ENCODE measurements around the gene TRAPPC10.
A peak's percentile ranks its signal among the peaks of the same experiment; 100 is the strongest.
"Not testable (repeated sequence)": the region's sequence is repeated elsewhere in the genome, so short reads cannot be mapped to it uniquely, and the experiment has no call there.

The TRAPPC10 gene

GRCh38 chr21:44087426-44088400, 75.6 kb downstream of the TRAPPC10 start:
- DNase-seq (ENCODE audit: low read depth in 4 of 4, low spot score in 1 of 4), result no peak

DNA sequence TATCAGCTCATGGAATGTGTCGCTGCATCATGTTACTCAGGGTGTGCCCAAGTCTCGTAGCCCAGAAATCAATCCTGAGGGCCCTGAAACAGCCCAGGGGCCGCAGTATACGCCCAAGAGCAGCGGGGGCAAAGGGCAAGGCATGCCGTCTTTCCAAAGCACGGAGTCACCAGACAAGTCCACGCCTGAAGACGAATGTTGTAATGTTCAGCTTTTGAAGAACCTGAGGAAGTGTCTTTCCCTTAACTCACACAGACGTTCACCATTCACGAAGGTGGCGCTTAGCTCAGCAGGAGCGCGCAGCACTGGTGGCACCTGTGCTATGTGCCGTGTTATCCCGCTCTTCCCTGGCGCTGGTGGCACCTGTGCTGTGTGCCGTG, 76.3 kb downstream of the TRAPPC10 start:
- no peak for DNase-seq (ENCODE audit: low read depth in 4 of 4, low spot score in 1 of 4)

DNA sequence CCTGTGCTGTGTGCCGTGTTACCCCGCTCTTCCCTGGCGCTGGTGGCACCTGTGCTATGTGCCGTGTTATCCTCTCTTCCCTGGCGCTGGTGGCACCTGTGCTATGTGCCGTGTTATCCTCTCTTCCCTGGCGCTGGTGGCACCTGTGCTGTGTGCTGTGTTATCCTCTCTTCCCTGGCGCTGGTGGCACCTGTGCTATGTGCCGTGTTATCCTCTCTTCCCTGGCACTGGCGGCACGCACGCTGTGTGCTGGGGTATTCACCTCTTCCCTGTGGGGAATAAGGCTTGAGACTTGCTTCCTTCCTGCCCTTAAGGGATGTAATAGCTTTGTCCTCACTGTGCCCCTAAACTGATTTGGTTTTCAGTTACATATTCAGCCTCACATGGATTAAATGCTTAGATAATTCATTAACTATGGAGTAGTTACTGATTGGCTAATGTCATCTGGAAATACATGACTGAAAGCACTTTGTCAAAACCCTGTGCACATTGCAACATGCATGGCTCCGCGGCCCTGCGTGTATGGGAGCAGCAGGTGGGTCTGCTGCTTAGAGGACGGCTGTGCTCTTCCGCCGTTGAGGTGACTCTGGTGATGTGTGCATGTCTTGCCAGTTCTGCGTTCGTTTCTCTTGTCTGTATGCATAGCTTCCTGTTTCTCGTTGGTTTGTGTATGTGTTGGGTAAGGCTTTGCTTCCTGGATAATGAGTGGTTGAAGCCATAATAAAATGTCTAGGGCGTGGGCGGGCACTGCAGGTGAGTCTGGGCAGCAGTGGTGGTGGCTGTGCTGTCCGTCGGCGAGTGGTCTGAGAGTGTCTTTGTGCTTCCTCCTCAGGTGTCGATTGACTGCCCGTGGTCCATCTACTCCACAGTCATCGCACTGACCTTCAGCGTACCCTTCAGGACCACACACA, 77.1 kb downstream of the TRAPPC10 start:
- no peak for DNase-seq (ENCODE audit: low read depth in 4 of 4, low spot score in 1 of 4)

- DNase-seq (ENCODE audit: low read depth in 4 of 4, low spot score in 1 of 4), result no peak
These were observed 78.2 kb downstream of the TRAPPC10 start for GRCh38 chr21:44090325-44090724.

- no peak for DNase-seq (ENCODE audit: low read depth in 4 of 4, low spot score in 1 of 4)
These were observed 80.1 kb downstream of the TRAPPC10 start for GRCh38 chr21:44092211-44092610.

GRCh38 chr21:44093761-44094160, 81.7 kb downstream of the TRAPPC10 start:
- no peak for DNase-seq (ENCODE audit: low read depth in 4 of 4, low spot score in 1 of 4)

DNA sequence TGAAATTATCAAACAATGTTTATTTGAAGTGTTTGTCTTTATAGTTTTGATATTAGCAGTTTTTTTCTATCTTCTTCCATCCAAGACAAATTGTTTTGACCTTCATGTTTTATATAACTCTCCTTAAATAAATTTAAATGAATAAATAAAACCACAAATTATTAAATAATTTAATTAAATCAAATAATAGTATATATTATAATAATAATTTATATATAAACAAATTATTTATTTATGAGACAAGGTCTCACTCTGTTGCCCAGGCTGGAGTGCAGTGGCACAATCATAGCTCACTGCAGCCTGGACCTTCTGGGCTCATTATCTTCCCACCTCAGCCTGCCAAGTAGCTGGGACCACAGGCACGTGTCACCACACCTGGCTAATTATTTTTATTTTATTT, 82.7 kb downstream of the TRAPPC10 start:
- DNase-seq (ENCODE audit: low read depth in 4 of 4, low spot score in 1 of 4), result no peak

- not testable (repeated sequence) for DNase-seq (ENCODE audit: low read depth in 4 of 4, low spot score in 1 of 4)
These were observed 86.4 kb downstream of the TRAPPC10 start for GRCh38 chr21:44098507-44098906.

- not testable (repeated sequence) for DNase-seq (ENCODE audit: low read depth in 4 of 4, low spot score in 1 of 4)
These were observed 86.9 kb downstream of the TRAPPC10 start for GRCh38 chr21:44098964-44099363.

DNA sequence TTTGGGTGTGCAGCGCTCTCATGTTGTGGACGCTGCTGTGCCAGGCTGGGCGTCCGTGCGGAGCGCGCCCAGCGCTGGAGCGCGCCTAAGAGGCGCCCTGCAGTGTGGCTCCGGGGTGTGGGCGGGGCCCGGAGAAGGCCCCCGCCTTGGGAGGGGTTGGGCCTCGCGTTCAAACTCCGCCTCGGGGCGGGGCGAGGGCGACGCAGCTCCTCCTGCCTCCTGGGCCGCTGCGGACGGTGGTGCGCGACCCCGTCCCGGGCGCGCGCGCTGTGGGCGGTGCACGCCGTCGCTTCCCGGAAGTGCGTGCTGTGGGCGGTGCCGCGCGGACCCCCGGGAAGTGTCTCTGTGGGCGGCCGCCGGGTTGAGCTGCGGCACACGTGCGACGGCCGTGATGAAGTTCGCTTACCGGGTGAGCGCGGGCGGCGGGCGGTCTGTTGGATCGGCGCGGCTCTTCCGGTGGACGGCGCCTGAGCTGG, 95.0 kb downstream of the TRAPPC10 start, which contains the start of gene PWP2:
Gene PWP2, plus strand, starts transcription at position 374 of the 476 bp plus-strand sequence. Its CDS starts 18 bp downstream, at position 392.
- DNase-seq (ENCODE audit: low read depth in 4 of 4, low spot score in 1 of 4), result peak in 1 of 4 experiments; percentile 40

- not testable (repeated sequence) for DNase-seq (ENCODE audit: low read depth in 4 of 4, low spot score in 1 of 4)
These were observed 95.5 kb downstream of the TRAPPC10 start for GRCh38 chr21:44107589-44107988.

DNA sequence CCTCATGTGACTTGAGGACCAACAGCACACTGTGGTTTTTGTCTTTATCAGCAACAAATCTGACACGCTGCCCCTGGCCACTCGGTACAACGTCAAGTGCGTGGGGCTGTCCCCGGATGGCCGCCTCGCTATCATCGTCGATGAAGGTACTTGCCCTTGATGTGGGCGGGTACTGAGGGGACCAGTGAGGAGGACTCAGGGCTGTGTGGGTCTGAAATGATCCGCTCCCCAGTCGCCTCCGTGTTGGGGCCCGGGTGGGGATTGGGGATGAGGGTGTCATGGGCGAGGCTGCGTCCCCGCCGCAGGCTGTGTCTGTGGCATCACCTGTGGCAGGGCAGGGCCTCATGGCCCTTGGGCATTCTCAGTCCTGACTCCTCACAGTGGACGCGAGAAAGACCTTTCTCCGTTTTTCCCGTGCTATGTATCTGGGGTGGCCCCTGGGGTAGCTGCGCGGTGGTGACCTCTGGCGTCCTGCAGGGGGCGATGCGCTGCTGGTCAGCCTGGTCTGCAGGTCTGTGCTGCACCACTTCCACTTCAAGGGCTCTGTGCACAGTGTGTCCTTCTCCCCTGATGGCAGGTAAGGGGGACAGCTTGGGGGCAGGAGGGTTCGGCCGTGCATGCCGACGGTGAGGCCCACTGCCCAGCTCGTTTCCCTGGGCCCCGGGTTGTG, 101.7 kb downstream of the TRAPPC10 start:
- not testable (repeated sequence) for DNase-seq (ENCODE audit: low read depth in 4 of 4, low spot score in 1 of 4)

DNA sequence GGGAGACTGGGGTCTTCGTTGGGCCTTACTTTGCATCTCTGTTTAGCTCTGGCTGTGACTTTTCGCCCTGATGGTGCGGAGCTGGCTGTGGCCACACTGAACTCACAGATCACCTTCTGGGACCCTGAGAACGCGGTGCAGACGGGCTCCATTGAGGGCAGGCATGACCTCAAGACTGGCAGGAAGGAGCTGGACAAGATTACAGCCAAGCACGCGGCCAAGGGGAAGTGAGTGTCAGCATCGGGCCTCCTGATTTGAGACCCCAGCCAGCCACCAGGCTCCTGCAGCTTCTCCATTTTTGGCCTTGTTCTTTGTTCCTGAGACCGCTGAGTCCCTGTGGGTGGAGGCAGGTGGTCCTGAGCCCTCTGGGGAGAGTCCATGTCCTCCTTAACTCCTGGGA, 110.0 kb downstream of the TRAPPC10 start:
- DNase-seq (ENCODE audit: low read depth in 4 of 4, low spot score in 1 of 4), result not testable (repeated sequence)

GRCh38 chr21:44127827-44128226, 115.7 kb downstream of the TRAPPC10 start:
- not testable (repeated sequence) for DNase-seq (ENCODE audit: low read depth in 4 of 4, low spot score in 1 of 4)

DNA sequence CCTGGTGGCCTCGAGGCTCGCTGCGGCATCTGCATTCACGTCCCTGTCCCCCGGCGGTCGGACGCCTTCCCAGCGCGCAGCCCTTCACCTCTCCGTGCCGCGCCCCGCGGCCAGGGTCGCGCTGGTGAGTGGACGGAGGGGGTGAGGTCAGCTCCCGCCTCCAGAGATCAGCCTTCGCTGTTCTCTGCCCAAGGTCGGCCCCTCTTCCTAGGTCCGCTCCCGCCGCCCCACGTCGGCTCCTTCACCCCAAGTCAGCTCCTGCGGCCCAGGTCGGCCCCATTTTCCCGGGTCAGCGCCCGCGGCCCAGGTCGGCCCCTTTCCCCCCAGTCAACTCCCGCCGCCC, 121.6 kb downstream of the TRAPPC10 start:
- not testable (repeated sequence) for DNase-seq (ENCODE audit: low read depth in 4 of 4, low spot score in 1 of 4)

- DNase-seq (ENCODE audit: low read depth in 4 of 4, low spot score in 1 of 4), result not testable (repeated sequence)
These were observed 122.6 kb downstream of the TRAPPC10 start for GRCh38 chr21:44134732-44135131.

DNA sequence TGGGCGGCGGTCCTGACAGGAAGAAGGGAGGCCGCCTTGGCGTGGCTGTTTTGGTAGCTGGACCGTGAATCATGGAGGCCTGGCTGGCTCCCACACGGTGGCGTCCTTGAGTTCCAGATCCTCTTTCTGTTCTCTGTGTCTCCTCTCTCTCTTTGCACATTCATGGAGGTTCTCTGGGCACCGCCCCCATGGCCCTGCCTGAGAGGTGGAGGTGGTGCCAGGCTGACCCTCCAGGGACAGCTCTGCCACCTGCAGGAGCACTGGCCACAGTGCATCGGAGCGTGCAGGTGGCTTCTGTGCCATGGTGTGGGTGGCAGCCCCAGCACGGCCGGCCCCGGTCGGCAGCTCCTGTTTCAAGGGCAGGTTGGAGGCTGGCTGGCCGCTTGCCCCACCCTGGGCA, 125.9 kb downstream of the TRAPPC10 start:
- not testable (repeated sequence) for DNase-seq (ENCODE audit: low read depth in 4 of 4, low spot score in 1 of 4)

GRCh38 chr21:44139787-44140551, 127.9 kb downstream of the TRAPPC10 start:
- not testable (repeated sequence) for DNase-seq (ENCODE audit: low read depth in 4 of 4, low spot score in 1 of 4)

DNA sequence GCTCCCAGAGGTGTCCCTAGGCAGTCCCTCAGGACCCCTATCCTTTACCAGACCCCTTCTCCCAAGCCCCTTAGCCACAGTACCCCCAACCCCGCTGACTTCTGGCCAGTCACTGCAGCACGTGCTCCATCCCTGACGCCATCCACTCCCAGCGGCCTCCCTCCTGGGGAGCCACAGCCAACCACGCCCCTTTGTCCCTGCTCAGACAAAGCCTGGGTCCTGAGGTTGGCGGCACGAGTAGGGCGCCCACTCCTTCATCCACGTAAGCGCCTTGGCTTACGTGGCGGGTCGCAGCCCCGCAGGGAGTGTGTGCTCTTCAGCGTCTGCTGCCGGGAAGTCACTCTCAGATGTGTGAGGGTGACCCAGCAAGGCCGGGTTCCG, 128.4 kb downstream of the TRAPPC10 start:
- DNase-seq (ENCODE audit: low read depth in 4 of 4, low spot score in 1 of 4), result not testable (repeated sequence)

DNA sequence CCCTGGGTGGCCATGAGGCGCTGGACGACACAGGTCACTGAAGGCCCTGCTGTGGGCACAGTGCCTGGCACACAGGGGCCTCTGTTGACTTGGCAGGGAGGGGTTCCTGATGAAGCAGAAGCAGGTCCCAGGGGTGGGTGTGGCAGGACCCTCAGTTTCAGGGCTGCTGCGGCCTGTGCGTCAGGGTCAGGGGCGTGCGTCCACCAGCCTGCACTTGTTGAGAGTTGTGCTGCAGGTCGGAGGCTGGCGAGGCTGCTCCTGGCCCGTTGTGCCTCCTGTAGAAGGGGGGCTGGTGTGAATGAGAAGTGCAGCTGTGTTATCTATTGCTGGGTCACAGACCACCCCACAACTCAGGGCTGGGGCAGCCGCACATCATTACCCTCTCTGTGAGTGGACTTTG, 130.4 kb downstream of the TRAPPC10 start:
- DNase-seq (ENCODE audit: low read depth in 4 of 4, low spot score in 1 of 4), result not testable (repeated sequence)

Data from stimulated activated CD4-positive, alpha-beta T cell treated with anti-CD3 and anti-CD28 coated beads, Interleukin-1b, Interleukin-23, amount 100 ng/mL, for 24 hours (primary cell).